ENCODE data around the gene TTC7B. TPM values are rescaled to one million over a fixed set of nuclear protein-coding genes. Genes with fewer than 3 reads are reported as not detected.

The TTC7B gene
- total and polyA plus RNA-seq, 2 of the 8 experiments (the other 6 are each of a cell fraction or from before 2014, with no cell fraction given), result 23.7 to 34.0 TPM

GRCh38 chr14:90848944-90849731 is 32.9 kb upstream of the TTC7B start (continued):
- TF ChIP-seq, protein P1, sequence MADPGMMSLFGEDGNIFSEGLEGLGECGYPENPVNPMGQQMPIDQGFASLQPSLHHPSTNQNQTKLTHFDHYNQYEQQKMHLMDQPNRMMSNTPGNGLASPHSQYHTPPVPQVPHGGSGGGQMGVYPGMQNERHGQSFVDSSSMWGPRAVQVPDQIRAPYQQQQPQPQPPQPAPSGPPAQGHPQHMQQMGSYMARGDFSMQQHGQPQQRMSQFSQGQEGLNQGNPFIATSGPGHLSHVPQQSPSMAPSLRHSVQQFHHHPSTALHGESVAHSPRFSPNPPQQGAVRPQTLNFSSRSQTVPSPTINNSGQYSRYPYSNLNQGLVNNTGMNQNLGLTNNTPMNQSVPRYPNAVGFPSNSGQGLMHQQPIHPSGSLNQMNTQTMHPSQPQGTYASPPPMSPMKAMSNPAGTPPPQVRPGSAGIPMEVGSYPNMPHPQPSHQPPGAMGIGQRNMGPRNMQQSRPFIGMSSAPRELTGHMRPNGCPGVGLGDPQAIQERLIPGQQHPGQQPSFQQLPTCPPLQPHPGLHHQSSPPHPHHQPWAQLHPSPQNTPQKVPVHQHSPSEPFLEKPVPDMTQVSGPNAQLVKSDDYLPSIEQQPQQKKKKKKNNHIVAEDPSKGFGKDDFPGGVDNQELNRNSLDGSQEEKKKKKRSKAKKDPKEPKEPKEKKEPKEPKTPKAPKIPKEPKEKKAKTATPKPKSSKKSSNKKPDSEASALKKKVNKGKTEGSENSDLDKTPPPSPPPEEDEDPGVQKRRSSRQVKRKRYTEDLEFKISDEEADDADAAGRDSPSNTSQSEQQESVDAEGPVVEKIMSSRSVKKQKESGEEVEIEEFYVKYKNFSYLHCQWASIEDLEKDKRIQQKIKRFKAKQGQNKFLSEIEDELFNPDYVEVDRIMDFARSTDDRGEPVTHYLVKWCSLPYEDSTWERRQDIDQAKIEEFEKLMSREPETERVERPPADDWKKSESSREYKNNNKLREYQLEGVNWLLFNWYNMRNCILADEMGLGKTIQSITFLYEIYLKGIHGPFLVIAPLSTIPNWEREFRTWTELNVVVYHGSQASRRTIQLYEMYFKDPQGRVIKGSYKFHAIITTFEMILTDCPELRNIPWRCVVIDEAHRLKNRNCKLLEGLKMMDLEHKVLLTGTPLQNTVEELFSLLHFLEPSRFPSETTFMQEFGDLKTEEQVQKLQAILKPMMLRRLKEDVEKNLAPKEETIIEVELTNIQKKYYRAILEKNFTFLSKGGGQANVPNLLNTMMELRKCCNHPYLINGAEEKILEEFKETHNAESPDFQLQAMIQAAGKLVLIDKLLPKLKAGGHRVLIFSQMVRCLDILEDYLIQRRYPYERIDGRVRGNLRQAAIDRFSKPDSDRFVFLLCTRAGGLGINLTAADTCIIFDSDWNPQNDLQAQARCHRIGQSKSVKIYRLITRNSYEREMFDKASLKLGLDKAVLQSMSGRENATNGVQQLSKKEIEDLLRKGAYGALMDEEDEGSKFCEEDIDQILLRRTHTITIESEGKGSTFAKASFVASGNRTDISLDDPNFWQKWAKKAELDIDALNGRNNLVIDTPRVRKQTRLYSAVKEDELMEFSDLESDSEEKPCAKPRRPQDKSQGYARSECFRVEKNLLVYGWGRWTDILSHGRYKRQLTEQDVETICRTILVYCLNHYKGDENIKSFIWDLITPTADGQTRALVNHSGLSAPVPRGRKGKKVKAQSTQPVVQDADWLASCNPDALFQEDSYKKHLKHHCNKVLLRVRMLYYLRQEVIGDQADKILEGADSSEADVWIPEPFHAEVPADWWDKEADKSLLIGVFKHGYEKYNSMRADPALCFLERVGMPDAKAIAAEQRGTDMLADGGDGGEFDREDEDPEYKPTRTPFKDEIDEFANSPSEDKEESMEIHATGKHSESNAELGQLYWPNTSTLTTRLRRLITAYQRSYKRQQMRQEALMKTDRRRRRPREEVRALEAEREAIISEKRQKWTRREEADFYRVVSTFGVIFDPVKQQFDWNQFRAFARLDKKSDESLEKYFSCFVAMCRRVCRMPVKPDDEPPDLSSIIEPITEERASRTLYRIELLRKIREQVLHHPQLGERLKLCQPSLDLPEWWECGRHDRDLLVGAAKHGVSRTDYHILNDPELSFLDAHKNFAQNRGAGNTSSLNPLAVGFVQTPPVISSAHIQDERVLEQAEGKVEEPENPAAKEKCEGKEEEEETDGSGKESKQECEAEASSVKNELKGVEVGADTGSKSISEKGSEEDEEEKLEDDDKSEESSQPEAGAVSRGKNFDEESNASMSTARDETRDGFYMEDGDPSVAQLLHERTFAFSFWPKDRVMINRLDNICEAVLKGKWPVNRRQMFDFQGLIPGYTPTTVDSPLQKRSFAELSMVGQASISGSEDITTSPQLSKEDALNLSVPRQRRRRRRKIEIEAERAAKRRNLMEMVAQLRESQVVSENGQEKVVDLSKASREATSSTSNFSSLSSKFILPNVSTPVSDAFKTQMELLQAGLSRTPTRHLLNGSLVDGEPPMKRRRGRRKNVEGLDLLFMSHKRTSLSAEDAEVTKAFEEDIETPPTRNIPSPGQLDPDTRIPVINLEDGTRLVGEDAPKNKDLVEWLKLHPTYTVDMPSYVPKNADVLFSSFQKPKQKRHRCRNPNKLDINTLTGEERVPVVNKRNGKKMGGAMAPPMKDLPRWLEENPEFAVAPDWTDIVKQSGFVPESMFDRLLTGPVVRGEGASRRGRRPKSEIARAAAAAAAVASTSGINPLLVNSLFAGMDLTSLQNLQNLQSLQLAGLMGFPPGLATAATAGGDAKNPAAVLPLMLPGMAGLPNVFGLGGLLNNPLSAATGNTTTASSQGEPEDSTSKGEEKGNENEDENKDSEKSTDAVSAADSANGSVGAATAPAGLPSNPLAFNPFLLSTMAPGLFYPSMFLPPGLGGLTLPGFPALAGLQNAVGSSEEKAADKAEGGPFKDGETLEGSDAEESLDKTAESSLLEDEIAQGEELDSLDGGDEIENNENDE (IDR thresholded peaks at IDR 0.05; ENCODE audit: insufficient replicate concordance, low read length), result no peak
